Measurements from ENCODE around the gene SLC6A20.
A peak's percentile ranks its signal among the peaks of the same experiment; 100 is the strongest.

Gene SLC6A20

GRCh38 chr3:45730409-45731154 lies 65.8 kb downstream of the SLC6A20 start:
- H3K9me3 ChIP-seq (ENCODE audit: control insufficient read depth, insufficient read depth, low read depth, low read length) = no peaks in the 10 kb centered on the region
- no peak overlapping the region for H3K4me3 ChIP-seq (ENCODE audit: low read depth, low read length)
- TF ChIP-seq ZSCAN23 (tag by site-specific recombination; IDR thresholded peaks at IDR 0.05) (no peak), ZNF416 (tag by site-specific recombination; IDR thresholded peaks at IDR 0.05) (no peak), ELK4 (IDR thresholded peaks at IDR 0.05; ENCODE audit: borderline replicate concordance, low read depth, low read length) (no peak), ZNF19 (tag by site-specific recombination; IDR thresholded peaks at IDR 0.05; ENCODE audit: low read depth) (no peak), ZNF391 (tag by site-specific recombination; IDR thresholded peaks at IDR 0.05; ENCODE audit: borderline replicate concordance, low read depth) (no peak), ZNF202 (tag by site-specific recombination; IDR thresholded peaks at IDR 0.05; ENCODE audit: borderline replicate concordance) (no peak), ZBTB17 (tag by site-specific recombination; IDR thresholded peaks at IDR 0.05) (no peak), ZNF514 (tag by site-specific recombination; IDR thresholded peaks at IDR 0.05) (no peak), ZNF48 (tag by site-specific recombination; IDR thresholded peaks at IDR 0.05) (no peak), ZNF76 (tag by site-specific recombination; IDR thresholded peaks at IDR 0.05; ENCODE audit: borderline replicate concordance, low read depth) (no peak), ZNF394 (tag by site-specific recombination; IDR thresholded peaks at IDR 0.05; ENCODE audit: borderline replicate concordance) (no peak), ZNF16 (tag by site-specific recombination; IDR thresholded peaks at IDR 0.05; ENCODE audit: low read depth) (no peak), BCL11A (tag by site-specific recombination; IDR thresholded peaks at IDR 0.05; ENCODE audit: low read depth) (no peak), ZNF639 (tag by site-specific recombination; IDR thresholded peaks at IDR 0.05) (no peak), SETDB1 (IDR thresholded peaks at IDR 0.05; ENCODE audit: insufficient read length, low read length) (no peak)
- TF ChIP-seq, protein P1, sequence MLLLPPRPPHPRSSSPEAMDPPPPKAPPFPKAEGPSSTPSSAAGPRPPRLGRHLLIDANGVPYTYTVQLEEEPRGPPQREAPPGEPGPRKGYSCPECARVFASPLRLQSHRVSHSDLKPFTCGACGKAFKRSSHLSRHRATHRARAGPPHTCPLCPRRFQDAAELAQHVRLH (tag by site-specific recombination; IDR thresholded peaks at IDR 0.05) = no peak
- TF ChIP-seq, protein P2, sequence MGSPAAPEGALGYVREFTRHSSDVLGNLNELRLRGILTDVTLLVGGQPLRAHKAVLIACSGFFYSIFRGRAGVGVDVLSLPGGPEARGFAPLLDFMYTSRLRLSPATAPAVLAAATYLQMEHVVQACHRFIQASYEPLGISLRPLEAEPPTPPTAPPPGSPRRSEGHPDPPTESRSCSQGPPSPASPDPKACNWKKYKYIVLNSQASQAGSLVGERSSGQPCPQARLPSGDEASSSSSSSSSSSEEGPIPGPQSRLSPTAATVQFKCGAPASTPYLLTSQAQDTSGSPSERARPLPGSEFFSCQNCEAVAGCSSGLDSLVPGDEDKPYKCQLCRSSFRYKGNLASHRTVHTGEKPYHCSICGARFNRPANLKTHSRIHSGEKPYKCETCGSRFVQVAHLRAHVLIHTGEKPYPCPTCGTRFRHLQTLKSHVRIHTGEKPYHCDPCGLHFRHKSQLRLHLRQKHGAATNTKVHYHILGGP (tag by site-specific recombination; IDR thresholded peaks at IDR 0.05) = no peak
- TF ChIP-seq, protein P3, sequence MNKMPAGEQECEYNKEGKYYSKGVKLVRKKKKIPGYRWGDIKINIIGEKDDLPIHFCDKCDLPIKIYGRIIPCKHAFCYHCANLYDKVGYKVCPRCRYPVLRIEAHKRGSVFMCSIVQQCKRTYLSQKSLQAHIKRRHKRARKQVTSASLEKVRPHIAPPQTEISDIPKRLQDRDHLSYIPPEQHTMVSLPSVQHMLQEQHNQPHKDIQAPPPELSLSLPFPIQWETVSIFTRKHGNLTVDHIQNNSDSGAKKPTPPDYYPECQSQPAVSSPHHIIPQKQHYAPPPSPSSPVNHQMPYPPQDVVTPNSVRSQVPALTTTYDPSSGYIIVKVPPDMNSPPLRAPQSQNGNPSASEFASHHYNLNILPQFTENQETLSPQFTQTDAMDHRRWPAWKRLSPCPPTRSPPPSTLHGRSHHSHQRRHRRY (tag by site-specific recombination; IDR thresholded peaks at IDR 0.05) = no peak
- no peak overlapping the region for H3K27ac ChIP-seq (ENCODE audit: extremely low read depth, low read depth, low read length)
- no peaks in the 10 kb centered on the region for H3K4me1 ChIP-seq (ENCODE audit: control insufficient read depth, insufficient read depth, low read length)
- ChIA-PET CTCF (interaction anchor here (0.6 kb wide), 1 partner anchor 118 kb away, joined by 3 read pairs; no protein-coding TSS in a partner anchor), POLR2A (no interaction called here)
- peaks cover 15 to 52% of the 10 kb centered on the region in 2 experiments for H3K36me3 ChIP-seq (ENCODE audit: control insufficient read depth in 2 of 2, insufficient read depth in 1 of 2, low read length in 2 of 2)

DNA sequence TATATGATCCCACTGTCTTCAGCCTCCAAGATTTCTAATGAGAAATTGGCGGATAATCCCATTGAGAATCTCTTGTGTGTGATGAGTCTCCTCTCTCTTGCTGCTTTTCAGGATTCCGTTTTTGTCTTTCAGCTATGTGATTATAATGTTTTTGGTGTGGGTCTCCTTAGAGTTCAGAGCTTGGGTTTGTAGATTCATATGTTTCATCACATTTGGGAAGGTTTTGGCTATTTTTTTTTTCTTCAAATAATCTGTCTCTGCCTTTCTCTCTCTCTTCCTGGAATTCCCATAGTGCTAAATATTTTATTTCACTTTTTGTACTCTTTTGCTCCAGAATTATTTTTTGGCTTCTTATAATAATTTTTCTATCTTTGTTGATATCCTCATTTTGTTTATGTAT lies 66.7 kb downstream of the SLC6A20 start:
- Histone ChIP-seq H3K27ac (ENCODE audit: extremely low read depth, low read depth, low read length) (no peak overlapping the region), H3K4me1 (ENCODE audit: control insufficient read depth, insufficient read depth, low read length) (no peaks in the 10 kb centered on the region), H3K9me3 (ENCODE audit: control insufficient read depth, insufficient read depth, low read depth, low read length) (no peaks in the 10 kb centered on the region), H3K36me3 (ENCODE audit: control insufficient read depth in 2 of 2, insufficient read depth in 1 of 2, low read length in 2 of 2) (peaks cover 10 to 50% of the 10 kb centered on the region in 2 experiments), H3K4me3 (ENCODE audit: low read depth, low read length) (no peak overlapping the region)
- POLR2A ChIA-PET = no interaction called here
- TF ChIP-seq ZBTB44 (tag by site-specific recombination; IDR thresholded peaks at IDR 0.05) (no peak), ZNF558 (tag by site-specific recombination; IDR thresholded peaks at IDR 0.05) (peak; percentile 98), ZNF266 (tag by site-specific recombination; IDR thresholded peaks at IDR 0.05; ENCODE audit: low read depth) (no peak)
- CTCF ChIA-PET = interaction anchor here (0.6 kb wide), 1 partner anchor 493 kb away, joined by 3 read pairs; no protein-coding TSS in a partner anchor

Measured in HEK293 (cell line).